Tibial nerve (tissue), 4 donors: ENCODE data around the gene DGCR8.

Experiments
- EP300 ChIP-seq, 2 donors: sonication (generic); formaldehyde crosslinking; IDR thresholded peaks; one replicate each; pipeline ENCODE4 v1.6.1; 2017; ENCODE audit warnings: antibody characterized with exemption in 2 of 2, mild to moderate bottlenecking in 1 of 2
- POLR2A ChIP-seq, 2 donors: fragments of 450-650 bp; IDR thresholded peaks; one replicate each; pipeline ENCODE4 v1.6.1; 2017; ENCODE audit warnings: antibody characterized with exemption in 2 of 2, mild to moderate bottlenecking in 2 of 2, moderate library complexity in 2 of 2
- TF ChIP-seq, protein P1 (sequence below), 5 experiments: fragments of 200-600 bp in 3 of 5; fragments of 450-650 bp in 2 of 5; sonication (generic) in 3 of 5; IDR thresholded peaks; one replicate each; pipeline ENCODE4 v1.5.1; 2016 to 2019; ENCODE audit warnings: antibody characterized with exemption in 5 of 5, mild to moderate bottlenecking in 3 of 5, moderate library complexity in 2 of 5

DNA sequence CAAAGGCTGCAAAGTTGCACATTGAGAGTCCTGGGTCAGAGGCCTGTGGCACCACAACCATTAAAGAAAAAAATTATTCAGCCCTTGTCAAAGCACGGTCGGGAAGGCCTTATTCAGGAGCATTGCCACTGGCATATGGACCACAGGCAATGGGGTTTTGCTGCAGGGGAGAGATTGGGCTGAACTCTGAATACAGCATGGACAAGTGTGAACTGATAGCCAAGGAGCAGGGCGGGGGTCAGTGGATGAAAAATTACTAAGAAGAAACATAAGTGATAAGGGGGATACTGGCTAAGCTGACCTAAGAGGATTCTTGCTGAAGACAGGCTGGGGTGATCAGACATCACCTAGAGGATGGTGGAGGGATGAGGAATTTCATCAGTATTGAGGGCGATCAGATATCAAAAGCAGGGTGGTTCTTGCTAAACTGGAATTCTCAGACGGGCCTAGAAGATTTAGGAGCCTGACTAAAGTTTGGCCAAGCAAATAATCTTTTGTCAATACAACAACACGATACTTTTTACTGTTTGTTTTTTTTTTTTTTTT is 3.3 kb upstream of the DGCR8 start:
- TF ChIP-seq, protein P1, sequence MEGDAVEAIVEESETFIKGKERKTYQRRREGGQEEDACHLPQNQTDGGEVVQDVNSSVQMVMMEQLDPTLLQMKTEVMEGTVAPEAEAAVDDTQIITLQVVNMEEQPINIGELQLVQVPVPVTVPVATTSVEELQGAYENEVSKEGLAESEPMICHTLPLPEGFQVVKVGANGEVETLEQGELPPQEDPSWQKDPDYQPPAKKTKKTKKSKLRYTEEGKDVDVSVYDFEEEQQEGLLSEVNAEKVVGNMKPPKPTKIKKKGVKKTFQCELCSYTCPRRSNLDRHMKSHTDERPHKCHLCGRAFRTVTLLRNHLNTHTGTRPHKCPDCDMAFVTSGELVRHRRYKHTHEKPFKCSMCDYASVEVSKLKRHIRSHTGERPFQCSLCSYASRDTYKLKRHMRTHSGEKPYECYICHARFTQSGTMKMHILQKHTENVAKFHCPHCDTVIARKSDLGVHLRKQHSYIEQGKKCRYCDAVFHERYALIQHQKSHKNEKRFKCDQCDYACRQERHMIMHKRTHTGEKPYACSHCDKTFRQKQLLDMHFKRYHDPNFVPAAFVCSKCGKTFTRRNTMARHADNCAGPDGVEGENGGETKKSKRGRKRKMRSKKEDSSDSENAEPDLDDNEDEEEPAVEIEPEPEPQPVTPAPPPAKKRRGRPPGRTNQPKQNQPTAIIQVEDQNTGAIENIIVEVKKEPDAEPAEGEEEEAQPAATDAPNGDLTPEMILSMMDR (IDR thresholded peaks at IDR 0.05), result no peak
- TF ChIP-seq EP300 (IDR thresholded peaks at IDR 0.05), result no peak
- TF ChIP-seq POLR2A (IDR thresholded peaks at IDR 0.05), result no peak
